ENCODE data around the gene UTF1. TPM values are rescaled to one million over a fixed set of nuclear protein-coding genes. Genes with fewer than 3 reads are reported as not detected.

UTF1 gene
- polyA plus RNA-seq, 4 donors, result not detected

GRCh38 chr10:133225707-133226191 lies 4.3 kb upstream of the UTF1 start:
- DNase-seq, result no peak
- H3K4me3 ChIP-seq (ENCODE audit: low read depth in 1 of 3, low read length in 3 of 3), result no peak overlapping the region
- no peaks in the 10 kb centered on the region for H3K9me3 ChIP-seq (ENCODE audit: control insufficient read depth in 2 of 2, insufficient read depth in 1 of 2, low read depth in 1 of 2, low read length in 1 of 2)
- no peaks in the 10 kb centered on the region for H3K4me1 ChIP-seq (ENCODE audit: control insufficient read depth in 3 of 3, insufficient read depth in 2 of 3, low read depth in 1 of 3, low read length in 2 of 3)
- 72 to 92% (median 81%) methylated on average over 23 of the region's 23 CpGs for WGBS, 3 donors
- H3K36me3 ChIP-seq (ENCODE audit: control insufficient read depth in 3 of 3, insufficient read depth in 2 of 3, low read depth in 1 of 3, low read length in 3 of 3), result peaks cover 0 to 9% (median 0%) of the 10 kb centered on the region in 3 donors
- FAIRE-seq, result no peak
- peaks cover 11 to 27% (median 12%) of the 10 kb centered on the region in 3 donors for H3K27me3 ChIP-seq (ENCODE audit: control insufficient read depth in 3 of 3, insufficient read depth in 3 of 3, low read length in 3 of 3)
- no peak overlapping the region for H3K27ac ChIP-seq (ENCODE audit: low read depth in 1 of 3, low read length in 2 of 3)

- WGBS, 3 donors, result 56 to 59% (median 57%) methylated on average over 30 of the region's 30 CpGs
- Histone ChIP-seq H3K27me3 (ENCODE audit: control insufficient read depth in 3 of 3, insufficient read depth in 3 of 3, low read length in 3 of 3) (peaks cover 12 to 30% (median 14%) of the 10 kb centered on the region in 3 donors), H3K4me3 (ENCODE audit: low read depth in 1 of 3, low read length in 3 of 3) (no peak overlapping the region), H3K36me3 (ENCODE audit: control insufficient read depth in 3 of 3, insufficient read depth in 2 of 3, low read depth in 1 of 3, low read length in 3 of 3) (peaks cover 0 to 8% (median 0%) of the 10 kb centered on the region in 3 donors), H3K9me3 (ENCODE audit: control insufficient read depth in 2 of 2, insufficient read depth in 1 of 2, low read depth in 1 of 2, low read length in 1 of 2) (no peaks in the 10 kb centered on the region), H3K4me1 (ENCODE audit: control insufficient read depth in 3 of 3, insufficient read depth in 2 of 3, low read depth in 1 of 3, low read length in 2 of 3) (peaks cover 0 to 2% (median 0%) of the 10 kb centered on the region in 3 donors), H3K27ac (ENCODE audit: low read depth in 1 of 3, low read length in 2 of 3) (no peak overlapping the region)
- DNase-seq (no peak), FAIRE-seq (no peak)
These were observed 3.7 kb upstream of the UTF1 start for GRCh38 chr10:133226251-133226808.

GRCh38 chr10:133227256-133227655 lies 2.8 kb upstream of the UTF1 start:
- Histone ChIP-seq H3K27me3 (ENCODE audit: control insufficient read depth in 3 of 3, insufficient read depth in 3 of 3, low read length in 3 of 3) (peaks cover 12 to 39% (median 23%) of the 10 kb centered on the region in 3 donors), H3K27ac (ENCODE audit: low read depth in 1 of 3, low read length in 2 of 3) (no peak overlapping the region), H3K9me3 (ENCODE audit: control insufficient read depth in 2 of 2, insufficient read depth in 1 of 2, low read depth in 1 of 2, low read length in 1 of 2) (no peaks in the 10 kb centered on the region), H3K36me3 (ENCODE audit: control insufficient read depth in 3 of 3, insufficient read depth in 2 of 3, low read depth in 1 of 3, low read length in 3 of 3) (peaks cover 0 to 7% (median 0%) of the 10 kb centered on the region in 3 donors), H3K4me3 (ENCODE audit: low read depth in 1 of 3, low read length in 3 of 3) (no peak overlapping the region), H3K4me1 (ENCODE audit: control insufficient read depth in 3 of 3, insufficient read depth in 2 of 3, low read depth in 1 of 3, low read length in 2 of 3) (peaks cover 0 to 5% (median 0%) of the 10 kb centered on the region in 3 donors)
- FAIRE-seq (no peak), DNase-seq (no peak)
- 87 to 89% (median 87%) methylated on average over 20 to 21 of the region's 21 CpGs for WGBS, 3 donors

GRCh38 chr10:133229265-133230043 lies 563 bp upstream of the UTF1 start:
- H3K27ac ChIP-seq (ENCODE audit: low read depth in 1 of 3, low read length in 2 of 3), result no peak overlapping the region
- H3K9me3 ChIP-seq (ENCODE audit: control insufficient read depth in 2 of 2, insufficient read depth in 1 of 2, low read depth in 1 of 2, low read length in 1 of 2), result no peaks in the 10 kb centered on the region
- H3K4me1 ChIP-seq (ENCODE audit: control insufficient read depth in 3 of 3, insufficient read depth in 2 of 3, low read depth in 1 of 3, low read length in 2 of 3), result peaks cover 0 to 5% (median 0%) of the 10 kb centered on the region in 3 donors
- peaks cover 0 to 6% (median 0%) of the 10 kb centered on the region in 3 donors for H3K36me3 ChIP-seq (ENCODE audit: control insufficient read depth in 3 of 3, insufficient read depth in 2 of 3, low read depth in 1 of 3, low read length in 3 of 3)
- H3K4me3 ChIP-seq (ENCODE audit: low read depth in 1 of 3, low read length in 3 of 3), result no peak overlapping the region
- FAIRE-seq (no peak), DNase-seq (no peak)
- peaks cover 12 to 56% (median 30%) of the 10 kb centered on the region in 3 donors for H3K27me3 ChIP-seq (ENCODE audit: control insufficient read depth in 3 of 3, insufficient read depth in 3 of 3, low read length in 3 of 3)
- 6 to 14% (median 12%) methylated on average over 51 to 58 of the region's 58 CpGs for WGBS, 3 donors

GRCh38 chr10:133230387-133231195 lies 574 bp downstream of the UTF1 start:
- Histone ChIP-seq H3K4me3 (ENCODE audit: low read depth in 1 of 3, low read length in 3 of 3) (peak overlapping the region in 1 of 3 donors; percentile 16), H3K36me3 (ENCODE audit: control insufficient read depth in 3 of 3, insufficient read depth in 2 of 3, low read depth in 1 of 3, low read length in 3 of 3) (no peaks in the 10 kb centered on the region), H3K9me3 (ENCODE audit: control insufficient read depth in 2 of 2, insufficient read depth in 1 of 2, low read depth in 1 of 2, low read length in 1 of 2) (no peaks in the 10 kb centered on the region), H3K27ac (ENCODE audit: low read depth in 1 of 3, low read length in 2 of 3) (no peak overlapping the region), H3K4me1 (ENCODE audit: control insufficient read depth in 3 of 3, insufficient read depth in 2 of 3, low read depth in 1 of 3, low read length in 2 of 3) (peaks cover 0 to 5% (median 0%) of the 10 kb centered on the region in 3 donors), H3K27me3 (ENCODE audit: control insufficient read depth in 3 of 3, insufficient read depth in 3 of 3, low read length in 3 of 3) (peaks cover 14 to 64% (median 31%) of the 10 kb centered on the region in 3 donors)
- DNase-seq (peak; percentile 4 to 75), FAIRE-seq (no peak)
- 0 to 5% (median 3%) methylated on average over 23 to 122 of the region's 122 CpGs for WGBS, 3 donors

- Histone ChIP-seq H3K4me3 (ENCODE audit: low read depth in 1 of 3, low read length in 3 of 3) (no peak overlapping the region), H3K4me1 (ENCODE audit: control insufficient read depth in 3 of 3, insufficient read depth in 2 of 3, low read depth in 1 of 3, low read length in 2 of 3) (peaks cover 0 to 11% (median 0%) of the 10 kb centered on the region in 3 donors), H3K9me3 (ENCODE audit: control insufficient read depth in 2 of 2, insufficient read depth in 1 of 2, low read depth in 1 of 2, low read length in 1 of 2) (no peaks in the 10 kb centered on the region), H3K36me3 (ENCODE audit: control insufficient read depth in 3 of 3, insufficient read depth in 2 of 3, low read depth in 1 of 3, low read length in 3 of 3) (no peaks in the 10 kb centered on the region), H3K27ac (ENCODE audit: low read depth in 1 of 3, low read length in 2 of 3) (no peak overlapping the region), H3K27me3 (ENCODE audit: control insufficient read depth in 3 of 3, insufficient read depth in 3 of 3, low read length in 3 of 3) (peaks cover 17 to 69% (median 33%) of the 10 kb centered on the region in 3 donors)
- DNase-seq, result no peak
- 17 to 30% (median 21%) methylated on average over 34 to 44 of the region's 44 CpGs for WGBS, 3 donors
- no peak for FAIRE-seq
These were observed 1.4 kb downstream of the UTF1 start for GRCh38 chr10:133231244-133231945.

GRCh38 chr10:133231946-133232574 lies 2.0 kb downstream of the UTF1 start:
- Histone ChIP-seq H3K27ac (ENCODE audit: low read depth in 1 of 3, low read length in 2 of 3) (no peak overlapping the region), H3K4me3 (ENCODE audit: low read depth in 1 of 3, low read length in 3 of 3) (no peak overlapping the region), H3K4me1 (ENCODE audit: control insufficient read depth in 3 of 3, insufficient read depth in 2 of 3, low read depth in 1 of 3, low read length in 2 of 3) (peaks cover 0 to 13% (median 0%) of the 10 kb centered on the region in 3 donors), H3K9me3 (ENCODE audit: control insufficient read depth in 2 of 2, insufficient read depth in 1 of 2, low read depth in 1 of 2, low read length in 1 of 2) (no peaks in the 10 kb centered on the region), H3K36me3 (ENCODE audit: control insufficient read depth in 3 of 3, insufficient read depth in 2 of 3, low read depth in 1 of 3, low read length in 3 of 3) (no peaks in the 10 kb centered on the region), H3K27me3 (ENCODE audit: control insufficient read depth in 3 of 3, insufficient read depth in 3 of 3, low read length in 3 of 3) (peaks cover 23 to 72% (median 39%) of the 10 kb centered on the region in 3 donors)
- DNase-seq (no peak), FAIRE-seq (no peak)
- 47 to 66% (median 51%) methylated on average over 11 of the region's 11 CpGs for WGBS, 3 donors

Data from small intestine (tissue), 7 donors.